C1 segment of cervical spinal cord (tissue), 14 donors: ENCODE results near the gene ITLN2.
"Not testable (repeated sequence)": the region's sequence is repeated elsewhere in the genome, so short reads cannot be mapped to it uniquely, and the experiment has no call there.

Source experiments
- DNase-seq, 14 donors: peaks; one replicate each; lab custom pipeline; 2025; lab: John Stamatoyannopoulos, UW

The ITLN2 gene

DNA sequence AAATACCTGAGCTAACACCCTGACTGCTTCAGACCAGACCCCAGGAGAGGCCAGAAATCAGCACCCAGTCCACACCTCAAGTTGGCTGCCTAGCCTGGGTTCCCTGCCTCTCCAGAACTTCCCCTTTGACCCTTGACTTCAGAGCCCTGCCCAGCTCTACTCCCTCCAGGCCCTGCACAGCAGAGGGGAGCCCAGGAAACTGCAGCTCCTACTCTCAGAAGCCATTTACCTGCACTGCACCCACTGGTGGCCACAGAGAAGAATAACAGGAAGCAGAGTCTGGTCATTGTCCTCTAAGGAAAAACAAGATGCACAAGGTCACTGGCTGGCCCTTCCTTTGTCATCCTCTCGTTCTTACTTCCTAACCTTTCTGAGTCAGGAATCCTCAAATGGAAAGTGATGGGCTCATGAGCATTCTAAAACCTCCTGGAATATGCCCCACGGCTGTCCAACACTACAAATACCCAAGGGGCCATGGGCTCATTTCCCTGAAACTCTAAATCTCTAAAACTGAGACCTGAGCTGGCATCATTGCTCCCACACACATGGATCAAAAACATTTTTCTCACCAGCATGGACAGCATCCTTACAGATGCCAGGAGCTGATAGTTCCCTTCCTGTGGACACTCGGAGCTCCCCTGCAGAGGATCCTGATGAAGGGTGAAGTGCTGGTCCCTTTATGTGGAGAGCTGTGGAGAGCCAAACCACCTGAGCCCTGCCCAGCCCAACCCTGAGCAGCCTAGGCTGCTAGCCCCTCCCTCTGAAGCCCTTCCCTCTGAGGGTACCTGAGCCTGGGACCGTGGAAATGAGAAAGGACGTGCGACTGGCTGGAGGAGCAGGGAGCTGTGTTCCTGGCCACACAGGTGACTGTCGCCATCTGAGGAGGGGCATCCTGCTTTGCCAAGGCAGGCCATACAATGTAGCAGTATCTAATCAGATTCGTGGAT, at the start of gene ITLN2:
TSS of gene ITLN2 (minus strand) at position 652 of the 947 bp plus-strand sequence. CDS start at position 584, 68 bp downstream.
- peak in 1 of 14 donors; percentile 1 for DNase-seq

DNA sequence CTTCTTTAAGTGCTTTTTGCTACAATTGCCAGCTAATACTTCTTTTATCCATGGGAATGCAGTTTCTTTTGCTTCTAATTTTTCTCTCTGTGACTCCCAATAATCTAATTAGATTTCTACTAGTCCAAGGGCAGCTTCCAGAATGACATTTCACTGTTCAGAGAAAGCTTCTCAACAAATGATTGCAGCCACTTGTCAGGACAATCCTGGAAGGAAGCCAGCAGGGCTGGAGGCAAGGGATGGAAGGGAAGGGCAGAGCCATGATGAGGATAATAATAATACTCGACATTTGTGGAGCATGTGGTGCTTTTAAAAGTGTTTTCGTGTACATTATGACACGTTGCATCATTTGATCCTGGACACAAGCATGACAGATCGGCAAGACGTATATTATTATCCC, 46.9 kb upstream of the ITLN2 start:
- DNase-seq: no peak

DNA sequence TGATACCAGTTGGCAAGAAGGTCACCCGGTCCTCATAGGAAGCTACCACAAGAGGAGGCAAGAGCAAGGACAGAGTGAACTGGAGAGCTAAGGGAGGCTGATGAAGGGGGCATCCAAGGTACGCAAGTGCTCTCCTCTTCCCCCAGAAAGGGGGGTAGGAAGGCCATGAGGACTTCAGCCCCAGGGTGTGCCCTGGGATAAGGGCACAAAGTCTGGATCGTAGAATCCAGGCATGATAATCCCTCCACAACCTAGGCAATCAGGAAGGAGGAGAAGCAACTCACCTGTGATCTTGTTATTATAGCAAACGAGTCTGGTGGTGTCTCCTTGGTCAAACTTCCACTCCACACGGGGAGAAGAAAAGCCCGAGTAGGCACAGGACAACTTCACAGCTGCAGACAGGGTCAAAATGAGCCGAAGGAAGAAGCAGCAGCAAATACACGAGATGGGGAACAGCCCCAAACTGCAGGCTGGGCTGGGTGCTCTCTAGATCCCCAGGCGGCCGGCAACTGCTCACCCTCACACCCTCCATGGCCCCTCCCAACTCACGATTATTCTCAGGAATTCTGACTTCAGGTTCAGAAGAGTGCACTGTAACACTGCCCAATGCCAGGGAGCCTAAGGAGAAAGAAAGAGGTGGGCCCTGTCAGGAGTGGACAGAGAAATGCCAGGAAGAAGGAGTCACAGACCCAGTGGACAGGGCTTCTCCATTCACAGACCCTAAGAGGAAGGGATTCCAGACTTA, 46.3 kb upstream of the ITLN2 start:
- DNase-seq: no peak

DNA sequence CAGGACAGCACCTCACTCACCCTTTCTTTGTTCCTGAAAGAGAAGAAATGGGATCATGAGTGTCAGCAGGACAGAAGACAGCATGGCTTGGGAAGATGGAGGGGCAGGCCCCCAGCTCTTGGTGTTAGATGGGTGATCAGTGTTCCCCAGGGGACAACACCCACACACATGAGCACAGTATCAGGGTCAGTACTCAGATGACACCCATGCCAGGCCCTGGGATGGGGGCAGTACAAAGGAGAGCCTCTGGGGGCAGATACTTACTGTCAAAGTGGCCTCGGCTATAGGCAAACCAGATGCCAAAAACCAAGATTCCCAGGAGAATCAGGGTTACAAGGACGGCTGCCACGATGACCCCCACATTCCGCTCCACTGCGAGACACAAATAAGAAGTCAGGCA, 44.8 kb upstream of the ITLN2 start:
- DNase-seq: no peak

DNA sequence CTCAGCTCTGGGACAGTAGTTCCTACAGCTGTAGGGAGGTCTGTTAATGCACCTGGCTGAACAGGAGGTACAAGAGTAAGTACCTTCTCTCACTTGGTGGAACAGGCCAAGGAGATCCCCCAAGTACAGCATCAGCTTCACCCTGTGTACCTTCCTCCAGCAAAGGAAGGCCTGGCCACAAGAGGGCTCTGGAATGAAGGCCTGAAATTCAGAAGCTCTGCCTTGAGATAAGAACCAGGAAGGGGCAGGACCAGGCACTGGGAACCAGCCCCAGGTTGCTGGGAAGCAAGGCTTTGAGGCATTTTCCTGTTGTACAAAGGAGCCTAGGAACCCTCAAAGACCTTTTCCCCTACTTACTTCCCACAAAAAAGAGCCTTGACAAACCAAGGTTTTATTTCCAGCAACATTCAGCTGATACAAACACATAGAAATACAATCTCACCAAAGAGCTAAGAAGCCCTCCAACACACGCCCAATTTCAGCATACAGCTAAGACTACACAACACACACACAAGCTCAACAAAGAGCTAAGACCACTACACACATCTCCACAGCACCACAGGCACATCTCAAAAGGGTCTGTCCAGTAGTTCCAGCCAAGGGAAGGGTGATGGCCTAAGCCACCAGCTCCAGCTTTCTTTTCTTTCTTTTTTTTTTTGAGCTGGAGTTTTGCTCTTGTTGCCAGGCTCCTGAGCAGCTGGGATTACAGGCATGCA, 42.9 kb upstream of the ITLN2 start:
- peak in 5 of 14 donors; percentile 0 to 24 (median 13) for DNase-seq

DNA sequence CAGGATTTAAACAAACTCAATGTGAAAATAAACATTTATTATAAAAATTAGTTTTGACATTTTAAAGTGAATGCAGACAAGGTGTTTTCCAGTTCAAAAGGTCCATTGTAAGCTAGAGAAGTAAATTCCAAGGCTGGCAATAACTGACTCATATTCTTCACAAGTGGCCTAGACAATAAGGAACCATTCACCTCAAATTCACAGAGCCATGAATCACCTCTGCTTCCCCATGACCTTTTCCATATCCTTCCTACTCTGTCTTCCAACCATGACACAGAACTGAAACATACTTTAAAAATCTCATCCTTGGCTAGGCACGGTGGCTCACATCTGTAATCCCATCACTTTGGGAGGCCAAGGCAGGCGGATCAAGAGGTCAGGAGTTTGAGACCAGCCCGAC, 41.6 kb upstream of the ITLN2 start:
- DNase-seq: no peak

DNA sequence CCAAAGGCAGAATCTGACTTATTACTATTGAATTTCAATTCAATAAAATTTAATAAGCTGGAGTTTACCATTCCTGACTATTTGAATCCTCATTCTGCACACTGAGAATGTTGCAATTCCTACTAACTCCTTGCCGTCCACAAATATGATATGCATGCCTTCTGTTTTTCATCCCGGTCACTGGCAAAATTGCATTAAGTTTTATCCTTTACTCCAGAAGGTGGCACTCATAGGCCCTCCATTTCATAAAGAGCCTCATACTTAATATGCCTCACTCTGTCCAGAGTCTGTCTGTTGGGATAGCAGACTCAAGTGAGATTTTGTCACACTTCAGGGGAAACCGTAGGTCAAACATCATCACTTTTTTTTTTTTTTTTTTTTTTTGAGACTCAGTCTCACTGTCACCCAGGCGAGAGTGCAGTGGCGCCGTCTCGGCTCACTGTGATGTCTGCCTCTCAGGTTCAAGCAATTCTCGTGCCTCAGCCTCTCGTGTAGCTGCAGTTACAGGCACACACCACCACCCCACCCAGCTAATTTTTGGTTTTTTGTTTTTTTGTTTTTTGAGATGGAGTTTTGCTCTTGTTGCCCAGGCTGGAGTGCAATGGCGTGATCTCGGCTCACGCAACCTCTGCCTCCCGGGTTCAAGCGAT, 39.1 kb upstream of the ITLN2 start:
- no peak for DNase-seq

DNA sequence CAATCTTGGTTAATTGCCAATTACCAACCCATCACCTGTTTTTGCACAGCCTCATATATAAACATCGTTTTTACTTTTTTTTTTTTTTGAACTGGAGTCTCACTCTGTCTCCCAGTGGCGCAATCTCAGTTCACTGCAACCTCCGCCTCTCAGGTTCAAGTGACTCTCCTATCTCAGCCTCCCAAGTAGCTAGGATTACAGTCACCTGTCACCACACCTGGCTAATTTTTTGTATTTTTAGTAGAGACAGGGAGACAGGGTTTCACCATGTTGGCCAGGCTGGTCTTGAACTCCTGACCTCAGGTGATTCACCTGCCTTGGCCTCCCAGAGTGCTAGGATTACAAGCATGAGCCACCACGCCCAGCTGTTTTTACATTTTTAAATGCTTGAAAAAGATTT, 37.4 kb upstream of the ITLN2 start:
- not testable (repeated sequence) for DNase-seq

DNA sequence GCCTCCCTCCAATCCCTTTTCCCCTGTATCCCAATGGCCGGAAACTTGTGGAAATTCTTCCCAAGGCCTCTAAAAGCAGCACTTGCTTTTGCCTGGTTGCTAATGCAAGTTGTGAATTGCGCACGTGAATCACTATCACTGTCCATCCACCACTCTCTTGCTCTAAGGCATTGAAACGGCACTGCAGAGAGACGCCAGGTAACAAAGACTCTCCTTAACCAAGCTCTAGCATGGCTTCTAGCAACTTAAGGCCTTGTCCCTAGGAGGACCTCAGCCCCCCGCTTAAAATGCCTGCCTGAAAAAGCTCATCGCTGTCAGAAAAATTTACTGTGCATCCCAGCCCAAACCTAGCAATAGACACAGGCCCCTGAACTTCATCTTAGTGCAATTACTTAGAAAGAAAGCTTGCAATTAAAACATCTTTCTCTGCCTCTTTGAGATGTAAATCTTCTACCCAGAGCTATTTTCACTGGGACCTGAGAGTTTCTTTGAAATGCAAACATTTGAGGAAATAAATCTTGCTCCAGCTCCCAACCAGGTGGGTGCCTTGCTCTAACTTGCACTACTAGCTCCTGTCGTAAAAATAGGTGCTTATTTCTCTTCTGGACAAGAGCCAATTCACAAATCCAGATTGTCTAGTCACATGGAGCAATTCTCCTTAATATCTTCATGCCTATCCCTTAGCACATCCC, 32.9 kb upstream of the ITLN2 start:
- no peak for DNase-seq

DNA sequence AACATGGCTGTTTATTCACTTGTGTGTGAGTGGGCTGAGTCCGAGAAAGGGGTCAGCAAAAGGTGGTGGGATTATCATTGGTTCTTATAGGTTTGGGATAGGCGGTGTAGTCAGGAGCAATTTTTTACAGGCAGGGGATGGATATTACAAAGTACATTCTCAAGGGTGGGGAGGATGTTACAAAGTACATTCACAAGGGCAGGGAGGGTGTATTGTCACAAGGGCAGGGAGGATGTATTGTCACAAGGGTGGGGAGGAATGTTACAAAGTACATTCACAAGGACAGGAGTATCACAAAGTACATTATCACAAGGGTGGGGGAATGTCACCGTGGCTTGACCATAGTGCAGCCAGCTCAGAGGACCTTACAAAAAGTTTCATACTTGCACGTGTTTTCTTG, 31.1 kb upstream of the ITLN2 start:
- no peak for DNase-seq

DNA sequence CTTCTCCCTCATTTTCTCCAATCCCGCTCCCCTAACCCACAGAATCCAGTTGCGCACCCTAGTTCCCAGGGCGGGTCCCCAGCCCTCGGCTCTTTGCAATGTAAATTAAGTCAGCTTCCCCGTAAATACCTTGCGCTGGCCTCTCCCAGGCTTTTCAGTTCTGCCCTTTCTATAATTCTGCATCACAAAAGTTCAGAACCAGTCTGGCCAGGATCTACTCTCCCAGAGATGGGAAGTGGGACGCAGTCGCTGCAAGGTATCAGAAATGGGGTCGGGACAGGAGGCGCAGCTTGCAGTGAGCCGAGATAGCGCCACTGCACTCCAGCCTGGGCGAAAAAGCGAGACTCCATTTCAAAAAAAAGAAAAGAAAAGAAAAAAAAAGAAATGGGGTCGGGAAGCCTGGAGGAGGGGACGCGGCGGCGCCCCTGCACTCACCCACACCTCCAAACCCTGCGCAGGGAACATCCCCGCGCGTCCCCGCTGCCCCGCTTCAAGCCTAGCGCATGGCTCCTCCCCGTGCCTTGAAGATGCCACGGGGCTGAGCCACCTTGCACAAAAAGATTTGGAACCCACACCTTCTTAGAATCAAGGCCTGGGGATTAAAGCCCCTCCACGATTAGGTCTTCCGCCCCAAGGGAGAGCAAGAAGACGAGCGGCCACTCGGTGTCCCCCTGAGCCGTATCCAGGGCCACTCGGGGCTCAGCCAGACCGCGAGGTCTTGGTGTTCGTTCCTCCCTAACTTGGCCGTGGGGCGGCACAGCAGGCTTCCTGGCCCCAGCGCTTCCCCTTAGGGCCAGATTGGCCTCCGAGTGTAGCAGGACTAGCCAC, 27.2 kb upstream of the ITLN2 start:
- DNase-seq: no peak

DNA sequence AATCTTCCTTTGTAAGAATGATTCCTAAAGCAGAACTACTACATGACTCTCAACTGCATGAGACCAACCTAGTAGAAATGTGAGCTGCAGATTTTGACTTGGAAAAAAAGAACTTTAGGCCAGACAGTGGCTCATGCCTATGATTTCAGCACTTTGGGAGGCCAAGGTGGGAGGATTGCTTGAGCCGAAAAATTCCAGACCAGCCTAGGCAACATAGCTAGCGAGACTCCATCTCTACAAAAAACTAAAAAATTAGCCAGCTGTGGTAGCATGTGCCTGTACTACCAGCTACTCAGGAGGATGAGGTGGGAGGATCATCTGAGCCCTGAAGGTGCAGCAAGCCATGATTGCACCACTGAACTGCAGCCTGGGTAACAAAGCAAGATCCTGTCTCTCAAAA, 24.7 kb upstream of the ITLN2 start:
- DNase-seq: no peak

DNA sequence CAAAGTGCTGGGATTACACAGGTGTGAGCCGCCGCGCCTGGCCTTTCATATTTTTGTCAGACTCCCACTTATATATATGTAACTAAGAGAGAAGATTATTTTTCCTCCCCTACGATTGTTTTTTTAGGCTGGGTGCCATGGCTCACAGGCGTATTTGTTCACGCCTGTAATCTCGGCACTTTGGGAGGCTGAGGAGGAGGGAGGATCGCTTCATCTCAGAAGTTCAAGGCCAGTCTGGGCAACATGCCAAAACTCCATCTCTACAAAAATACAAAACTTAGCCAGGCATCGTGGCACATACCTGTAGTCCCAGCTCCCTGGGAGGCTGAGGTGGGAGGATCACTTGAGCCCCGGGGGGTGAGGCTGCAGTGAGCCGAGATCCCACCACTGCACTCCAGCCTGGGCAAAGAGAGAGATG, 23.9 kb upstream of the ITLN2 start:
- no peak for DNase-seq

DNA sequence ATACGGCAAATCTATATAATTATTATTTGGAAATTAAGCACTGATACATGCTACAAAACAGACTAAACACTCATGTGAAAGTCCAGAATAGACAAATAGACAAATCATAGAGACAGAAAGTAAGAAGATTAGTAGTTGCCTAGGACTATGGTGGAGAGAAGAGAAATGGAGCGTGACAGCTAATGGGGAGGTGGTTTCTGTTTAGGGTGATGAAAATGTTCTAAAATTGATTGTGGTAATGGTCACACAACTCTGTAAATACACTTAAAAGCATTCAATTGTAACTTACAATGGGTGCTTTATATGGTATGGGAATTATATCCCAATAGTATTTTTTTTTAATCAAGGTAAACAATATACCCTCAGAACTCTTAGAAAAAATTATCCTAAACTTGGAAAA, 20.4 kb upstream of the ITLN2 start:
- DNase-seq: no peak

DNA sequence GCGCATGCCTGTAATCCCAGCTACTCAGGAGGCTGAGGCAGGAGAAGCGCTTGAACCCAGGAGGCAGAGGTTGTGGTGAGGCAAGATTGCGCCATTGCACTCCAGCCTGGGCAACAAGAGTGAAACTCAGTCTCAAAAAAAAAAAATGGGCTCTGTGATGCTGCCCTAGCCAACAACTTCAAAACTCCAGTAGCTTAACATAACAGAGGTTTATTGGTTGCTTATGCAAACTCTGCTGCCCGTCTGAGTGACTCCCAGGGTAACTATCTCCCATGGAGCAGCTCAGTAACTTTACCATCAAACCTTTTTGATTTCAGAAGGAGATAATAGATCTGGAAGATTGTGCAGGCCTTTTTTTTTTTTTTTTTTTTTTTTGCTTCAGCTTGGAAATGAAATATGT, 18.9 kb upstream of the ITLN2 start:
- DNase-seq: no peak

DNA sequence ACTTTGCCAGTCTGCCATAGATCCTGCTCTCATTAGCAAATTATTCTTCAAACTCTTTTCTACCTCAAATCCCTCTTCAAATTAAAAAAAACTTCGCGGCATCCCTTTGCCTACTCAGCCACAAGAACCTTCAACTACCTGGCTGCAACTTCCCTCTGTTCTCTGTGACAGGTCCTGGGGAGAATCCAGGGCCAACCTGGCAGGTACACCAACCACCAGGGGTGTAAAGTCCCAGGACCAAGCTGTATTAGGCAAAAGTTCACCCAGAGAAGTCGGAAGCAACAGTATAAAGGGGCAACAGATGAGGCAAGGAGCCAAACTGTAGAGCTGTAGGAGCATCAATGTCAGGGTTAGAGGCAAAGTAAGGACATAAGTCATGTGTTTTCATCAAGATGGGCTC, 18.3 kb upstream of the ITLN2 start:
- no peak for DNase-seq

DNA sequence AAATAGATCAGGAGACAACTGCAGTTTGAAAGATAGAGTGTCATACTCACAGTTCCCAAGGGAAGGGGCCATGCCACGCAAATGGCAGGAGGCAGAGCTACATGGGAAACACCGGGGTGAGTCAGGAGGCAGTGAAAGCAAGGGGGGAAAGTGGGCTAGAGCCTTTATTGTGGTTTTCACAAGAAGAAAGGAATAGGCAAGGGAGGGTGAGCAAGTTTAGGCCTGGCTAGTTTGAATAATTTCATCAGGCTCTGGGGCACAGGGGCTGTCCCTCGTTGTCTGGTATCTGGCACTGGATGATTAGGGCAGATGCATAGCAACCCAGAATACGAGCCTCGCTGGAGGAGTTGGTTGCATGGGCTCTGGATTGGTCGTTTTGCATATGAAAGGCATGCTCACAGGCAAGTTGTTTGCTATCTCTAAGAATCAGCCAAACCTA, 17.0 kb upstream of the ITLN2 start:
- DNase-seq: no peak

DNA sequence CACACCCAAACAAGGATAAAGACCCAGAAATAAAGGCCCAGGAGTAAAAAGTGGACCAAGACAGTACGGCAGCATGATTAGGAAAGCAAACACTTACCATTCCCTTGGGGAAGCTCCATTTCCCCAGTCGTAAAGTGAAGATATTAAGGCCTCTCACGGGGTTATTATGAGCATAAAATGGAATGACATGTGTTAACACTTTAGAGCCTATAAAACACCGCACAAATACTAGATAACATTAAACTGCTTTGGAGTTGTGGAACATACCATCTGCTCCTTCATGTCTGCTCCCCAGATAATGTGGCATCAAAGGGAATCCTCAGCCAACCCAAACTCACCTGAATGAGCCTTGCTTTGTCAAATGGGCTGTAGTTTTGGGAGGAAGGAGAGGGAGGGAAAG, 8.9 kb upstream of the ITLN2 start:
- no peak for DNase-seq

DNA sequence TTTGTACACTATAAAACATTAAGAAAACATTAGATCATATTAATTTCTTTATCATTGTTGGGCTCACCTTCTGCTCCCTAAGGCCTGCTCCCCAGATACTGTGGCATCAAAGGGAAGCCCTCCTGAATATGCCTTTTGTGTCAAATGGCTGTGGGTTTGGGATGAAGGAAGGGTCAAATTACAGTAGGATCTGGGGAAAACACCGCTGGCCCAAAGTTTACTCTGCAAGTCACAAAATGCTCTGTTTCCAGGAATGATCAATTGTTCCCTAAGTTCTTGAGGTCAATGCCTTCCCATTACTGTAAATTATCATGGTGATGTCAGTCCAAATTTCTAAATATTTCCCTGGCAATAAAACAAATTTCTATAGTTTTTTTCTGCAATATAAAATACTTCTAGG, 6.8 kb upstream of the ITLN2 start:
- DNase-seq: no peak

DNA sequence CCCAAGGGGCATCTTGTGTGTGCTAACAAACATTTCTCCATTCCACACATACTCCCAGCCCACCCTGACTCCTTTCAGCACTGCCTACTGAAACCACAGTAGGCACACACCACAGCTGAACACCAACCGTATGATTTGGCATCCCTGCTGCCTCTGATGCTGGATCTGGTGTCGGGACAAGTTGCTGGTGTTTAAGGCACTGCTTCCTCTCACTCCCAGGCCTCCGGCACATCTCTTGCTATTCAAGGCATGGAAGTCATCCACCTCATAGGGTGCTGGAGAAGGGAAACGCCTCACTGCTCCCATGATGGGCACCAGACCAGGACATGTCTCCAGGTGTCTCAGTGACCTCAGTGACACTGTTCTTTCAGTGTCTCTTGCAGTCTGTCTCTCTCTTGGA, 2.4 kb upstream of the ITLN2 start:
- no peak for DNase-seq
